ENCODE data around the gene PREX1.

Gene PREX1

GRCh38 chr20:48858075-48858790 is 30.4 kb upstream of the PREX1 start:
- Histone ChIP-seq H3K36me3 (ENCODE audit: control insufficient read depth in 1 of 2, insufficient read depth in 2 of 2, low read length in 2 of 2) (no peaks in the 10 kb centered on the region), H3K4me1 (ENCODE audit: control insufficient read depth in 1 of 2, insufficient read depth in 2 of 2, low read length in 2 of 2) (no peaks in the 10 kb centered on the region), H3K27me3 (ENCODE audit: control insufficient read depth in 1 of 2, insufficient read depth in 2 of 2, low read length in 2 of 2) (no peaks in the 10 kb centered on the region), H3K9ac (ENCODE audit: low read depth in 1 of 2, low read length in 2 of 2) (no peak overlapping the region), H3K4me3 (ENCODE audit: low read depth in 1 of 2, low read length in 2 of 2) (no peak overlapping the region), H3K27ac (ENCODE audit: low read depth, low read length) (no peak overlapping the region), H3K9me3 (ENCODE audit: control insufficient read depth in 1 of 2, low read length in 2 of 2) (no peaks in the 10 kb centered on the region)

GRCh38 chr20:48856130-48856529 is 28.3 kb upstream of the PREX1 start:
- H3K9me3 ChIP-seq (ENCODE audit: control insufficient read depth in 1 of 2, low read length in 2 of 2) = no peaks in the 10 kb centered on the region
- no peaks in the 10 kb centered on the region for H3K36me3 ChIP-seq (ENCODE audit: control insufficient read depth in 1 of 2, insufficient read depth in 2 of 2, low read length in 2 of 2)
- H3K4me1 ChIP-seq (ENCODE audit: control insufficient read depth in 1 of 2, insufficient read depth in 2 of 2, low read length in 2 of 2) = no peaks in the 10 kb centered on the region
- H3K27me3 ChIP-seq (ENCODE audit: control insufficient read depth in 1 of 2, insufficient read depth in 2 of 2, low read length in 2 of 2) = no peaks in the 10 kb centered on the region
- H3K27ac ChIP-seq (ENCODE audit: low read depth, low read length) = no peak overlapping the region
- H3K4me3 ChIP-seq (ENCODE audit: low read depth in 1 of 2, low read length in 2 of 2) = no peak overlapping the region
- H3K9ac ChIP-seq (ENCODE audit: low read depth in 1 of 2, low read length in 2 of 2) = no peak overlapping the region

- no peaks in the 10 kb centered on the region for H3K36me3 ChIP-seq (ENCODE audit: control insufficient read depth in 1 of 2, insufficient read depth in 2 of 2, low read length in 2 of 2)
- no peaks in the 10 kb centered on the region for H3K27me3 ChIP-seq (ENCODE audit: control insufficient read depth in 1 of 2, insufficient read depth in 2 of 2, low read length in 2 of 2)
- H3K27ac ChIP-seq (ENCODE audit: low read depth, low read length) = no peak overlapping the region
- no peaks in the 10 kb centered on the region for H3K4me1 ChIP-seq (ENCODE audit: control insufficient read depth in 1 of 2, insufficient read depth in 2 of 2, low read length in 2 of 2)
- no peak overlapping the region for H3K9ac ChIP-seq (ENCODE audit: low read depth in 1 of 2, low read length in 2 of 2)
- no peak overlapping the region for H3K4me3 ChIP-seq (ENCODE audit: low read depth in 1 of 2, low read length in 2 of 2)
- no peaks in the 10 kb centered on the region for H3K9me3 ChIP-seq (ENCODE audit: control insufficient read depth in 1 of 2, low read length in 2 of 2)
These were observed 27.2 kb upstream of the PREX1 start for GRCh38 chr20:48855046-48855445.

GRCh38 chr20:48852609-48853008 is 24.8 kb upstream of the PREX1 start:
- H3K27me3 ChIP-seq (ENCODE audit: control insufficient read depth in 1 of 2, insufficient read depth in 2 of 2, low read length in 2 of 2) = no peaks in the 10 kb centered on the region
- no peak overlapping the region for H3K27ac ChIP-seq (ENCODE audit: low read depth, low read length)
- no peaks in the 10 kb centered on the region for H3K9me3 ChIP-seq (ENCODE audit: control insufficient read depth in 1 of 2, low read length in 2 of 2)
- no peaks in the 10 kb centered on the region for H3K36me3 ChIP-seq (ENCODE audit: control insufficient read depth in 1 of 2, insufficient read depth in 2 of 2, low read length in 2 of 2)
- H3K4me1 ChIP-seq (ENCODE audit: control insufficient read depth in 1 of 2, insufficient read depth in 2 of 2, low read length in 2 of 2) = no peaks in the 10 kb centered on the region
- H3K9ac ChIP-seq (ENCODE audit: low read depth in 1 of 2, low read length in 2 of 2) = no peak overlapping the region
- H3K4me3 ChIP-seq (ENCODE audit: low read depth in 1 of 2, low read length in 2 of 2) = no peak overlapping the region

- H3K27me3 ChIP-seq (ENCODE audit: control insufficient read depth in 1 of 2, insufficient read depth in 2 of 2, low read length in 2 of 2) = no peaks in the 10 kb centered on the region
- H3K9ac ChIP-seq (ENCODE audit: low read depth in 1 of 2, low read length in 2 of 2) = no peak overlapping the region
- no peaks in the 10 kb centered on the region for H3K4me1 ChIP-seq (ENCODE audit: control insufficient read depth in 1 of 2, insufficient read depth in 2 of 2, low read length in 2 of 2)
- H3K4me3 ChIP-seq (ENCODE audit: low read depth in 1 of 2, low read length in 2 of 2) = no peak overlapping the region
- H3K9me3 ChIP-seq (ENCODE audit: control insufficient read depth in 1 of 2, low read length in 2 of 2) = no peaks in the 10 kb centered on the region
- H3K27ac ChIP-seq (ENCODE audit: low read depth, low read length) = no peak overlapping the region
- H3K36me3 ChIP-seq (ENCODE audit: control insufficient read depth in 1 of 2, insufficient read depth in 2 of 2, low read length in 2 of 2) = no peaks in the 10 kb centered on the region
These were observed 23.8 kb upstream of the PREX1 start for GRCh38 chr20:48851579-48851978.

- no peak overlapping the region for H3K9ac ChIP-seq (ENCODE audit: low read depth in 1 of 2, low read length in 2 of 2)
- no peak overlapping the region for H3K27ac ChIP-seq (ENCODE audit: low read depth, low read length)
- no peaks in the 10 kb centered on the region for H3K4me1 ChIP-seq (ENCODE audit: control insufficient read depth in 1 of 2, insufficient read depth in 2 of 2, low read length in 2 of 2)
- no peaks in the 10 kb centered on the region for H3K36me3 ChIP-seq (ENCODE audit: control insufficient read depth in 1 of 2, insufficient read depth in 2 of 2, low read length in 2 of 2)
- H3K4me3 ChIP-seq (ENCODE audit: low read depth in 1 of 2, low read length in 2 of 2) = no peak overlapping the region
- H3K9me3 ChIP-seq (ENCODE audit: control insufficient read depth in 1 of 2, low read length in 2 of 2) = no peaks in the 10 kb centered on the region
- H3K27me3 ChIP-seq (ENCODE audit: control insufficient read depth in 1 of 2, insufficient read depth in 2 of 2, low read length in 2 of 2) = no peaks in the 10 kb centered on the region
These were observed 23.1 kb upstream of the PREX1 start for GRCh38 chr20:48850977-48851299.

GRCh38 chr20:48850257-48850976 is 22.6 kb upstream of the PREX1 start:
- H3K4me3 ChIP-seq (ENCODE audit: low read depth in 1 of 2, low read length in 2 of 2) = no peak overlapping the region
- no peak overlapping the region for H3K9ac ChIP-seq (ENCODE audit: low read depth in 1 of 2, low read length in 2 of 2)
- no peaks in the 10 kb centered on the region for H3K36me3 ChIP-seq (ENCODE audit: control insufficient read depth in 1 of 2, insufficient read depth in 2 of 2, low read length in 2 of 2)
- no peak overlapping the region for H3K27ac ChIP-seq (ENCODE audit: low read depth, low read length)
- no peaks in the 10 kb centered on the region for H3K9me3 ChIP-seq (ENCODE audit: control insufficient read depth in 1 of 2, low read length in 2 of 2)
- H3K27me3 ChIP-seq (ENCODE audit: control insufficient read depth in 1 of 2, insufficient read depth in 2 of 2, low read length in 2 of 2) = no peaks in the 10 kb centered on the region
- H3K4me1 ChIP-seq (ENCODE audit: control insufficient read depth in 1 of 2, insufficient read depth in 2 of 2, low read length in 2 of 2) = no peaks in the 10 kb centered on the region

GRCh38 chr20:48849779-48850178 is 22.0 kb upstream of the PREX1 start:
- H3K27ac ChIP-seq (ENCODE audit: low read depth, low read length) = no peak overlapping the region
- H3K27me3 ChIP-seq (ENCODE audit: control insufficient read depth in 1 of 2, insufficient read depth in 2 of 2, low read length in 2 of 2) = no peaks in the 10 kb centered on the region
- H3K36me3 ChIP-seq (ENCODE audit: control insufficient read depth in 1 of 2, insufficient read depth in 2 of 2, low read length in 2 of 2) = no peaks in the 10 kb centered on the region
- no peaks in the 10 kb centered on the region for H3K4me1 ChIP-seq (ENCODE audit: control insufficient read depth in 1 of 2, insufficient read depth in 2 of 2, low read length in 2 of 2)
- H3K9ac ChIP-seq (ENCODE audit: low read depth in 1 of 2, low read length in 2 of 2) = no peak overlapping the region
- no peaks in the 10 kb centered on the region for H3K9me3 ChIP-seq (ENCODE audit: control insufficient read depth in 1 of 2, low read length in 2 of 2)
- no peak overlapping the region for H3K4me3 ChIP-seq (ENCODE audit: low read depth in 1 of 2, low read length in 2 of 2)

- H3K27me3 ChIP-seq (ENCODE audit: control insufficient read depth in 1 of 2, insufficient read depth in 2 of 2, low read length in 2 of 2) = no peaks in the 10 kb centered on the region
- no peak overlapping the region for H3K4me3 ChIP-seq (ENCODE audit: low read depth in 1 of 2, low read length in 2 of 2)
- H3K9ac ChIP-seq (ENCODE audit: low read depth in 1 of 2, low read length in 2 of 2) = no peak overlapping the region
- H3K27ac ChIP-seq (ENCODE audit: low read depth, low read length) = no peak overlapping the region
- H3K4me1 ChIP-seq (ENCODE audit: control insufficient read depth in 1 of 2, insufficient read depth in 2 of 2, low read length in 2 of 2) = no peaks in the 10 kb centered on the region
- H3K9me3 ChIP-seq (ENCODE audit: control insufficient read depth in 1 of 2, low read length in 2 of 2) = no peaks in the 10 kb centered on the region
- H3K36me3 ChIP-seq (ENCODE audit: control insufficient read depth in 1 of 2, insufficient read depth in 2 of 2, low read length in 2 of 2) = no peaks in the 10 kb centered on the region
These were observed 21.5 kb upstream of the PREX1 start for GRCh38 chr20:48849299-48849698.

- H3K4me1 ChIP-seq (ENCODE audit: control insufficient read depth in 1 of 2, insufficient read depth in 2 of 2, low read length in 2 of 2) = no peaks in the 10 kb centered on the region
- H3K36me3 ChIP-seq (ENCODE audit: control insufficient read depth in 1 of 2, insufficient read depth in 2 of 2, low read length in 2 of 2) = no peaks in the 10 kb centered on the region
- no peak overlapping the region for H3K9ac ChIP-seq (ENCODE audit: low read depth in 1 of 2, low read length in 2 of 2)
- no peak overlapping the region for H3K4me3 ChIP-seq (ENCODE audit: low read depth in 1 of 2, low read length in 2 of 2)
- no peak overlapping the region for H3K27ac ChIP-seq (ENCODE audit: low read depth, low read length)
- no peaks in the 10 kb centered on the region for H3K27me3 ChIP-seq (ENCODE audit: control insufficient read depth in 1 of 2, insufficient read depth in 2 of 2, low read length in 2 of 2)
- H3K9me3 ChIP-seq (ENCODE audit: control insufficient read depth in 1 of 2, low read length in 2 of 2) = no peaks in the 10 kb centered on the region
These were observed 19.9 kb upstream of the PREX1 start for GRCh38 chr20:48847498-48848205.
